Activated naive CD4-positive, alpha-beta T cell treated with anti-CD3 and anti-CD28 coated beads, Interleukin-2, amount 50 U/mL, for 16 hours (primary cell): Measurements from ENCODE around the gene FOXJ1.

Experiments
- DNase-seq: peaks from one replicate; pipeline ENCODE4 v3.0.0-alpha.2; 2020

The FOXJ1 gene

DNA sequence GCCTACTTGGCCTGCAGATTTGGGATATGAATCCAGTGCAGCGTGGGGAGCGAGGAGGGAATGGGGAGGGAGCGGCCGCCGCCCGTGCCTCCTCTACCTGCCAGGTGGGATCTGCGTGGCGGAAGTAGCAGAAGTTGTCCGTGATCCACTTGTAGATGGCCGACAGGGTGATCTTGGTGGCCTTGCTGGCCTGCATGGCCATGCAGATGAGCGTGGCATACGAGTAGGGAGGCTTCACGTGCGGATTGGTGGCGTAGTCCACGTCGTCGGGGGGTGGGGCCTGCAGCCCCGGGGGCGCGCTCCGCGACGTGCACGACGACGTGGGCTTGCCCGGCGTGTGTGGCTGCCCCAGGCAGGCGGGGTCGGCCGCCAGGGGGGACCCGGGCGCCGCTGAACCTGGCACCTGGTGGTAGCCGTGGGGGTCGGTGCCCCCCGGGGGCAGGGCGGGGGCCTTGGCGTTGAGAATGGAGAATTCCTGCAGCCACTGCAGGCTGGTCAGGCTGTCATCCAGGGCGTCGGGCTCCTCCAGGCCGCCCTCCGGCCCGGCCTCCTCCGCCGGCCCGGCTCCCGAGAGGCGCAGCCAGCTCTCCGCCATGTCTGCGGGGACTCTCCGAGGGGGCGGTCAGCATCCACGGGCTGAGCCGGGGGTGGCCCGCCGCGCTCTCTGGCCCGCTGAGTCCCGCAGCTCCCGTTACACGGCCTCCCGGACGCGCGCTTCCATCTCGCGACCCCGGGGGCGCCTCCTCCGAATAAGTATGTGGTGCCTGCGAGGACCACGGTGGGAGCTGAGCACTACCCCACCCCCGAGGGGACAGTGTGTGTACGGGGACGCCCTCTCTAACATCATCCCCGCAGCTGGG is 1.0 kb downstream of the FOXJ1 start:
- DNase-seq: peak; percentile 60

DNA sequence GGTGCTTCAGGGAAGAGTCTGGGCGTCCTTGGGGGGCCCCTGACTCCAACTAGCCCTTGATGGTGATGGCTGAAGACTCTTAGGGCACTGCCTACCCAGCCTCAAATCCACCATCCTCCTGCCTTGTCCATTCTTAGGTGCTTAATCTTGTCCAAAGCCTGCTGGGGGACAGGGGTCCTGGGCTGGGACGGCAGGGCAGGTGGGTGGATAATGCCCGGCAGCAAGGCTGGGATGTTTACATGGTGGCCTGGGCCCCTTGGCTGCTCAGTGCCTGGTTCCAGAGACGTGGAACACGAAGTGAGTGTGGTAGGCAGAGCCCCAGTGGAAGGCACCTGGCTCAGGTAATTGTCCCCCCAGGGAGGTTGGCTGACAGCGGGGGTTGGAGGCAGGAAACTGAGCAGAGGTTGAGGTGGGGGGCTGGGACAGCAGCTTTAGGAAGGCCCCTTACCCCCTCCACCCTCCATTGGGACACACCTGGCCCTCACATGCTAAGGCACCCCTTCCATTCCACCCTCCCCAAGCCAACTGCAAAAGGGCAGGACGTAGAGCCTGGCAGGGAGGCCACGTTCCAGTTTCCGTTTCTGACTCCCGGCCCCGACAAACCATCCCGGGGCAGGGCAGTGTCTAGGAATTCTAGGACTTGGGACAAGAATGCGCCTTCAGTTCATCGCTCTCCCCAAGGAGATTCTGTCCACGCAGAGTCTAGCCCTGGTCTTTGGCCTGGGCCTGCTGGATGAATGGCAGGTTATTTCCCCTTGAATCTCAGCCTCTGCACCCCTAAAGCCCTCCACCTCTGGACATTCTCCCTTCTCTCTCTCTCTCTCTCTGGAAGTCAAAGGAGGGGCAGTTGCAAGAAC is 1.9 kb downstream of the FOXJ1 start:
- no peak for DNase-seq

- DNase-seq: no peak
Measured at GRCh38 chr17:76138234-76138895, 2.7 kb downstream of the FOXJ1 start.

DNA sequence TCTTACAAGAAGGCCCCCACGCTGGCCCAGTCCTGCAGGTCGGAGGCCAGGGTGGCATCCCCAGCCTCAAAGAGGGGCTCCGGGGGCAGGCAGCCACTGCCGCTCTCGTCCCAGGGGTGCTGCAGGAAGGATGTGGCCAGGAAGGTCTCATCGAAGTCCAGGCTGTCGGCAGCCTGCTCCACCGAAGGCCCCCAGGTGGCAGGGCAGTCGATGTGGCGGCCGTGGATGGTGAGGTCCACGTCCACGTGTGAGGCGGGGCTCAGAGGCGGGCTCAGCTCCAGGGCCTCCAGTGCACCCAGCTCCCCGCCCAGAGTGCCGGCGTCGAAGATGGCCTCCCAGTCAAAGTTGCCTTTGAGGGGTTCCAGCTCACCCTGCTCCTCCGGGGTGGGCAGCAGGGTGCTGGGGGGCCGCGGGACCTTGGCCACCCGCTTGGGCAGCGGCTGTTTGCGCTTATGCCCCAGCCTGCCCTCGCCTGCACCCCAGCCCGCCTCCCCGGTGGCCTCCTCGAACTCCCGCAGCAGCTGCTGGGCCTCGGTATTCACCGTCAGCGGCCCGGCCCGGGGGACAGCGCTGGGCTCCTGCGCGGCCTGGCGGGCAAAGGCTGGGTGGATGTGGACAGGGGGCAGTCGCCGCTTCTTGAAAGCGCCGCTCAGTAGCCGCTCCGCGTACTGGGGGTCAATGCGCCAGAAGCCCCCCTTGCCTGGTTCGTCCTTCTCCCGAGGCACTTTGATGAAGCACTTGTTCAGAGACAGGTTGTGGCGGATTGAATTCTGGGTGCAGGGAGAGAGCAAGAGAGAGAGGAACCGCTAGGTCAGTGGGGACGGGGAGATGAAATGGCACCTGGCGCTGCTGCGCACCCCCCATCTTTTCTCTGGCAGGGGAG is 3.5 kb downstream of the FOXJ1 start:
- no peak for DNase-seq

- DNase-seq: no peak
Measured at GRCh38 chr17:76137001-76137350, 4.1 kb downstream of the FOXJ1 start.

DNA sequence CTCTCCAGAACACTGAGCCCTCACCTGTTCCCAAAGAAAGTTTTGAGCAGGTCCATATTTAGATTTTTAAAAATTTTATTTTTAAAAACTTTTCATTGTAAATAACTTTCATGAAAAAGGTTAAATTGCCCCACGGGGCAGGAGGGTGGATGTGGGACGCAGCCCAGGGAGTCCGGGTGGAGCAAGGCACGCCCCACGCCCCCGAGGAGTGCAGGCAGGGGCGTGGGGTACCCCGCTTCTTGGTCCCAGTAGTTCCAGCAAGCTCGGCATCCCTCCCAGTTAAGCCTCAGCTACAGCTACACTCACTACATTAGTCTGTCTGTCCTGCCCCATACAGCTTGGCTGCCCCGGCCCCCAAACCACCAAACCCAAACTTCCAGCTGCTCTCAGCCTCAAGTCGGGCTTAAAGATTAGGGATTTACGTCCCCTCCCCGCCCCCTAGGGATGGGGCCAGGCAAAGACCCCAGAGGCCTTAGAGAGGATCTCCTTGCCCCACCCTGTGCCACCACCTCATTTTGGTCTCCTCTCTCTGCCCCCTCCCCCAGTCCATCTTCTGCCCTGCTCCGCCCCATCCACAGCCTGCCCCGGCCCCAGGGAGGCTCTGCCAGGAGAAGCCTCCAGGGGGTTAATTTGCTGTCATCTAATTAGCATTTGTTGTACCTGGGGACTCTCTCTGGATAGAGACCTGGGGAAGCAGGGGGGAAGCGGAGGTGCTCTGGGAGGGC is 4.6 kb downstream of the FOXJ1 start:
- DNase-seq: no peak

- no peak for DNase-seq
Measured at GRCh38 chr17:76135810-76136188, 5.2 kb downstream of the FOXJ1 start.

GRCh38 chr17:76134911-76135809 is 5.9 kb downstream of the FOXJ1 start:
- no peak for DNase-seq

- no peak for DNase-seq
Measured at GRCh38 chr17:76132574-76133338, 8.3 kb downstream of the FOXJ1 start.

DNA sequence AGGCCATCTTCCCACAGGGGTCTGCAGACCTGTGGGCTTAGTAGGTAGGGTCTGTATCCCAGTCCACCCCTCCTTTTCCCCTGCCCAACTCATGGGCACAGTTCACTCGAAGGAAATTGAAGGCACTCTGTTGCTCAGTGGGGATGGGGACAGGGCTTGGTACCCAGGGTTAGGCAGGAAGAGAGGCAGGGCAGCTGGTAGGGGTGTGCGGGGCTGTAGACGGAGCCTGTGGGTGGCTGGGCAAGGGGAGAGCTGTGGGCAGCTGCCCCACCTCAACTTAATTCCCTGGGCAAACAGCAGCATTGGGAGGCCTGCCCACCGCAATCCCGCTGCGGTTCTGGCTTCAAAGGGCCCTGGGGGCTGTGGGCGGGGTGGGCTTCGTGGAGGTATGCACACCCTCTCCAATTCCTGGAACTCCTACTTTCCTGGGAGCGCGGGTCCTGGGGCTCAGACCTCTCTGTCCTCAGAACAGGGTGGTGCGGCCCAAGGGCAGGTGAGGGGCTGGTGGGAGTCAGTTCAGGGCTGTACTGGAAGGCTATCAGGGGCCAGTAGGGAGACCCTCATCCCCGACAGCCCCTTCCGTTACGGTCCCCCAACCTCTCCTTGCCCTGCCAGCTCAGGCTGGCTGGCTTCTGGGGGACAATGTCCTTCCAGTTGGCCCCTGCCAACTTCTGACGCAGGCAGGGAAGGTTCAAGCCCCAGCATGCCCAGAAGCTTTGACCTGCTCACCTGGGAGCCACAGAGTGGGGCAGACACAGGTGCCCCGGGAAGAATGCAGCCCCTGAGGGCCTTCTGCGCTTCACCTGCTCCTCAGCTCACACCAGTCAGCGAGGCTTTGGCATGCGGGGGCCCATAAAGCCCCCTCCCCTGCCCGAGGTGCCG is 9.1 kb downstream of the FOXJ1 start:
- DNase-seq: no peak

GRCh38 chr17:76131051-76131691 is 9.9 kb downstream of the FOXJ1 start:
- DNase-seq: no peak

- no peak for DNase-seq
Measured at GRCh38 chr17:76130473-76130872, 10.6 kb downstream of the FOXJ1 start.

- DNase-seq: no peak
Measured at GRCh38 chr17:76125922-76126321, 15.1 kb downstream of the FOXJ1 start.

DNA sequence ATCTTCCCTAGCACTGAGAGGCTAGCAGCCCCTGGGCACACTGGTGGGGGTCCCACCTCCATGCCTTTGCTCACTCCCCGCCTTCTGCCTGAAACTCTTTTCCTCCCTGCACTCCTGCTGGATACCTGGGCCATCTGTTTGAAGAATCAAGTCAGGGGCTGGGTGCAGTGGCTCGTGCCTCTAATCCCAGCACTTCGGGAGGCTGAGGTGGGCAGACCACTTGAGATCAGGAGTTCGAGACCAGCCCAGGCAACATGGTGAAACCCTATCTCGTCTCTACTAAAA is 15.7 kb downstream of the FOXJ1 start:
- DNase-seq: no peak

DNA sequence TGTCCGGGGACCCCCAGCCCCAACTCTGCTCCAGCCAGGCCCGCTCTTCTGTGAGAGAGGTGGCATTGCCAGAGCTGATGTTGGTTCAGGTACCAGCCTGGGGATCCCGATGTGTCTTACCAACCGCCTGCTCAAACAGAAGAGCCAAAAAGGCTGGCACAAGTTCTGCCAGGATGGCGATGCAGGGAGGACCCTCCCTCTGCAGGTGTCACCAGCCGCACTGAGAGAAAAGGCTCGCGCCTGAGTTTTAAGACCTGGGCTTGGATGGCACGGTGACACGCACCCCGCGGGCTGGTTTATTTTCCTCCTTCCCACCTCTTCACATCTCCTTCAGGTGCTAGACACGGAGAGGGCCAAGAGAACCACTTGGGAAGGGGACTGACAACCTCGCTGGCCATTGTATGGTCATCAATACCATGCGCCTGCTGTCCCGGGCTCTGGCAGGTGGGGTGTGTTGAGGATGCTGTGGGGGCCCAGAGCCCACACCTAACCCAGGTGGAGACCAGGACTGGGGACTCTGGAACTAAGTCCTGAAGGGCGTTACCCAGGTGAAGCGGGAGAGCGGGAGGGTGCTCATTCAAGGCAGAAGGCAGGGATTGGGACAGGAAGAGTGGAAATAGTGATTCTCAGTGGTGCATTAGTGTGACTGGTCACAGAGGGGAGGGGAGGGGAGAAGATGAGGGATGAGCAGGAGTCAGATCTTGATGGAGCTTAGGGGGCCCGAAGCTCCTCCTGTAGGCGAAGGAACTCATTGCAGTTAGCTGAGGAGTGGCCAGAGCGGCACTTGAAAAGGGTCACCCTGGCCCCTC is 16.3 kb downstream of the FOXJ1 start:
- DNase-seq: no peak

GRCh38 chr17:76123749-76124581 is 17.1 kb downstream of the FOXJ1 start:
- DNase-seq: no peak

DNA sequence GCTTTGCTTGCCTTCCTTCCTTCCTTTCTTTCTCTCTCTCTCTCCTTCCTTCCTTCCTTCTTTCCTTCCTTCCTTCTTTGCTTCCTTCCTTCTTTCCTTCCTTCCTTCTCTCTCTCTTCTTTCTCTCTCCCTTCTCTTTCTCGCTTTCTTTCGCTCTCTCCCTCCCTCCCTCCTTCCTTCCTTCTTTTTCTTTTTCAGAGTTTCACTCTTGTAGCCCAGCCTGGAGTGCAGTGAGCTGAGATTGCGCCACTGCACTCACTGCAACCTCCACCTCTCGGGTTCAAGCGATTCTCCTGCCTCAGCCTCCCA is 17.9 kb downstream of the FOXJ1 start:
- no peak for DNase-seq
